IMR-90 (cell line): ENCODE results near the gene PPP3CA. TPM values are rescaled to one million over a fixed set of nuclear protein-coding genes. Genes with fewer than 3 reads are reported as not detected.

Experiments
- ATAC-seq: fragments of 200-7000 bp; cut with Tn5 transposase; 2 replicates; pipeline ENCODE4 v1.9.1; 2020; ENCODE audit warnings: low read depth, mild to moderate bottlenecking, moderate library complexity
- BruUV-seq: library from RNA; stranded (reverse); fragments of 400-500 nt; replicated peaks from 2 replicates; lab custom pipeline; 2021; lab: Mats Ljungman, UMichigan
- CTCF ChIA-PET: fragments of 300-600 bp; formaldehyde crosslinking; extraction: SDS; loops from one replicate; lab custom pipeline; 2021; ENCODE audit warnings: antibody characterized with exemption; lab: Yijun Ruan, JAX
- POLR2A ChIA-PET: fragments of 300-600 bp; sonication (Branson Sonifier 250); formaldehyde crosslinking; loops from one replicate; lab custom pipeline; 2022; ENCODE audit warnings: antibody characterized with exemption; ENCODE audit not compliant: unreplicated experiment; lab: Charles Lee
- DNase-seq: peaks from one replicate; pipeline ENCODE4 v3.0.0; 2013
- H2AFZ ChIP-seq: replicated peaks from 2 replicates; pipeline ENCODE3; 2013; ENCODE audit warnings: low read length, mild to moderate bottlenecking; ENCODE audit not compliant: poor library complexity
- H2AK5ac ChIP-seq: 2 replicates; pipeline ENCODE4 v1.6.1; 2013; ENCODE audit warnings: low read depth, low read length, inconsistent platforms
- H2AK9ac ChIP-seq: replicated peaks from 2 replicates; pipeline ENCODE3; 2013; ENCODE audit warnings: mild to moderate bottlenecking, low read depth, low read length, moderate library complexity; ENCODE audit not compliant: poor library complexity
- H2BK120ac ChIP-seq: 2 replicates; pipeline ENCODE4 v1.6.1; 2013; ENCODE audit warnings: low read depth, low read length, inconsistent platforms
- H2BK15ac ChIP-seq: 3 replicates; pipeline ENCODE4 v1.6.1; 2013; ENCODE audit warnings: low read depth, low read length, inconsistent platforms
- H2BK20ac ChIP-seq: 2 replicates; pipeline ENCODE4 v1.6.1; 2013; ENCODE audit warnings: low read depth, mild to moderate bottlenecking, inconsistent platforms, low read length, moderate library complexity
- H2BK5ac ChIP-seq: 2 replicates; pipeline ENCODE4 v1.6.1; 2013; ENCODE audit warnings: mild to moderate bottlenecking, low read depth, low read length, inconsistent platforms; ENCODE audit not compliant: poor library complexity, severe bottlenecking
- H3K14ac ChIP-seq: replicated peaks from 2 replicates; pipeline ENCODE4 v1.6.1; 2013; ENCODE audit warnings: low read depth, low read length, inconsistent platforms
- H3K18ac ChIP-seq: 2 replicates; pipeline ENCODE4 v1.6.1; 2013; ENCODE audit warnings: low read depth, low read length, control low read depth
- H3K23ac ChIP-seq: 2 replicates; pipeline ENCODE4 v1.6.1; 2013; ENCODE audit warnings: low read depth, low read length, inconsistent platforms
- H3K27ac ChIP-seq: 2 replicates; pipeline ENCODE4 v1.5.1; 2013; ENCODE audit warnings: mild to moderate bottlenecking, control low read depth, low read length; ENCODE audit not compliant: insufficient read depth
- H3K27me3 ChIP-seq: 2 replicates; pipeline ENCODE4 v1.6.1; 2013; ENCODE audit warnings: low read length; ENCODE audit not compliant: control insufficient read depth, insufficient read depth
- H3K36me3 ChIP-seq: 2 replicates; pipeline ENCODE4 v1.6.1; 2013; ENCODE audit warnings: low read length, mixed read lengths; ENCODE audit not compliant: control insufficient read depth, insufficient read depth
- H3K4ac ChIP-seq: 2 replicates; pipeline ENCODE4 v1.6.1; 2013; ENCODE audit warnings: low read depth, low read length, inconsistent platforms
- H3K4me1 ChIP-seq: 2 replicates; pipeline ENCODE4 v1.6.1; 2013; ENCODE audit warnings: low read length, mixed read lengths; ENCODE audit not compliant: control insufficient read depth, insufficient read depth
- H3K4me2 ChIP-seq: 2 replicates; pipeline ENCODE4 v1.6.1; 2013; ENCODE audit warnings: low read depth, mild to moderate bottlenecking, control low read depth, low read length, moderate library complexity
- H3K4me3 ChIP-seq: 2 replicates; pipeline ENCODE4 v1.5.1; 2013; ENCODE audit warnings: low read depth, mild to moderate bottlenecking, control low read depth, low read length, moderate library complexity; ENCODE audit not compliant: insufficient read depth
- H3K56ac ChIP-seq: 2 replicates; pipeline ENCODE4 v1.6.1; 2013; ENCODE audit warnings: low read length, inconsistent platforms; ENCODE audit not compliant: insufficient read depth; ENCODE audit errors: extremely low read depth
- H3K79me1 ChIP-seq, 2 experiments: 2 replicates each; pipeline ENCODE4 v1.6.1; 2013; ENCODE audit warnings: low read length in 2 of 2, inconsistent platforms in 1 of 2, low read depth in 1 of 2
- H3K9ac ChIP-seq: 2 replicates; pipeline ENCODE4 v1.6.1; 2013; ENCODE audit warnings: low read depth, low read length, control low read depth
- H3K9me1 ChIP-seq: 2 replicates; pipeline ENCODE4 v1.6.1; 2013; ENCODE audit warnings: low read length, inconsistent platforms; ENCODE audit not compliant: insufficient read depth
- H3K9me3 ChIP-seq: 2 replicates; pipeline ENCODE4 v1.6.1; 2013; ENCODE audit warnings: low read length; ENCODE audit not compliant: control insufficient read depth, insufficient read depth
- H4K20me1 ChIP-seq: 2 replicates; pipeline ENCODE4 v1.6.1; 2013; ENCODE audit warnings: low read length, inconsistent platforms; ENCODE audit not compliant: insufficient read depth
- H4K5ac ChIP-seq: 2 replicates; pipeline ENCODE4 v1.6.1; 2013; ENCODE audit warnings: mild to moderate bottlenecking, low read depth, low read length, control low read depth
- H4K8ac ChIP-seq, 2 experiments: 2 replicates each; pipeline ENCODE4 v1.6.1; 2013; ENCODE audit warnings: low read depth in 2 of 2, low read length in 2 of 2, control low read depth in 1 of 2, inconsistent platforms in 1 of 2
- H4K91ac ChIP-seq: 2 replicates; pipeline ENCODE4 v1.6.1; 2013; ENCODE audit warnings: low read depth, low read length, inconsistent platforms; ENCODE audit not compliant: insufficient read depth
- BHLHE40 ChIP-seq: fragments of 150-350 bp; IDR thresholded peaks from 2 replicates; pipeline ENCODE4 v1.6.1; 2016; ENCODE audit warnings: mild to moderate bottlenecking, low read depth, low read length
- CEBPB ChIP-seq: IDR thresholded peaks from 2 replicates; pipeline ENCODE4 v1.6.1; 2012; ENCODE audit warnings: low read depth, low read length, improper control_type of control experiment
- CHD1 ChIP-seq: IDR thresholded peaks from 2 replicates; pipeline ENCODE4 v1.6.1; 2012; ENCODE audit warnings: low read depth, low read length, improper control_type of control experiment
- FOS ChIP-seq: fragments of 150-350 bp; IDR thresholded peaks from 2 replicates; pipeline ENCODE4 v1.6.1; 2016; ENCODE audit warnings: low read depth, low read length
- MAFK ChIP-seq: IDR thresholded peaks from 2 replicates; pipeline ENCODE4 v1.6.1; 2012; ENCODE audit warnings: low read depth, low read length, improper control_type of control experiment
- MAZ ChIP-seq: IDR thresholded peaks from 2 replicates; pipeline ENCODE4 v1.6.1; 2012; ENCODE audit warnings: low read depth, mild to moderate bottlenecking, low read length, improper control_type of control experiment, moderate library complexity, borderline replicate concordance
- MXI1 ChIP-seq: IDR thresholded peaks from 2 replicates; pipeline ENCODE4 v1.6.1; 2012; ENCODE audit warnings: low read depth, mild to moderate bottlenecking, low read length, moderate library complexity, borderline replicate concordance
- POLR2A ChIP-seq: IDR thresholded peaks from 2 replicates; pipeline ENCODE4 v1.6.1; 2012; ENCODE audit warnings: mild to moderate bottlenecking, low read depth, low read length
- RFX5 ChIP-seq: IDR thresholded peaks from 2 replicates; pipeline ENCODE4 v1.8.0; 2012; ENCODE audit warnings: low read depth, mild to moderate bottlenecking, low read length, moderate library complexity
- dilution Hi-C: fragments of 300-500 bp; cut with HindIII; formaldehyde crosslinking; loops from one replicate; pipeline ENCODE4 v1.14.3; 2018; ENCODE audit warnings: low sequenced_read_pairs; ENCODE audit not compliant: unreplicated experiment
- in situ Hi-C: fragments of 300-500 bp; cut with MboI; formaldehyde crosslinking; loops from 3 replicates; pipeline ENCODE4 v1.14.3; 2019; ENCODE audit warnings: low sequenced_read_pairs, inconsistent platforms, mixed read lengths
- intact Hi-C: fragments of 100-400 bp; cut with micrococcal nuclease; formaldehyde crosslinking; loops from 2 replicates; pipeline ENCODE4 v1.10.0; 2022
- polyA plus RNA-seq, 3 experiments: library from polyadenylated mRNA; depleted of rRNA; stranded (reverse); fragments of >200 nt; gene quantifications; 2 replicates each; pipeline ENCODE4 v1.2.3, GENCODE V29; 2012; ENCODE audit warnings: low replicate concordance in 1 of 3
- total RNA-seq: library from RNA; depleted of rRNA; stranded (reverse); fragments of >200 nt; gene quantifications from 2 replicates; pipeline ENCODE4 v1.2.3, GENCODE V29; 2012
- TF ChIP-seq, protein P1 (sequence below): fragments of 150-350 bp; IDR thresholded peaks from 2 replicates; pipeline ENCODE4 v1.6.1; 2017; ENCODE audit warnings: mild to moderate bottlenecking, antibody characterized with exemption, low read length, low read depth

PPP3CA gene
- total and polyA plus RNA-seq, 2 of the 4 experiments (the other 2 are of a cell fraction), result 14.5 to 48.6 TPM

DNA sequence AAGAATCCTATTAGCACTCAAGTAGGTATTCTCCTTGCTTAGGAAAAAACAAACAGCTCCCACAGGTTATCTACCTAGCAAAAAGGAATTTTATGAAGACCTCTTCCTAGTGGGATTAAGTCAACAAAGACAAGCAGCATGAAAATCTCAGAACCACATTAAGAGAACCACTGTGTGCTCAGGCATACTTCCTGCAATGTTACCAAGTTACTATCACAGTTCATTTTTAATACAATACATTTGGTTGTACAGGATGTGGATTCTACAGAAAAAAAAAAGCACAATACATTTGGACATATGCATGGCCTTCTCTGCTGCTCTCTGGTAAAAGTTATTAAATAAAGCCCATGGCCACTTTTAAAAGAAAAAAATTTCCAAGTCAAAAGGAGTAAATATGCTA is 193.7 kb downstream of the PPP3CA start:
- H2BK120ac ChIP-seq, result no peak overlapping the region
- H3K4me1 ChIP-seq, result peaks cover 12% of the 10 kb centered on the region
- no peak overlapping the region for H3K4me3 ChIP-seq
- H3K4ac ChIP-seq, result no peak overlapping the region
- H4K20me1 ChIP-seq, result peaks cover 3% of the 10 kb centered on the region; the same call in 1 of the 2 replicates
- no peak overlapping the region for H4K8ac ChIP-seq
- no peak overlapping the region for H2AFZ ChIP-seq
- ChIA-PET POLR2A (no interaction called here), CTCF (no interaction called here)
- in situ Hi-C loops (loop anchor here (25.0 kb wide), 1 partner anchor 584 kb away; no protein-coding TSS in a partner anchor), dilution Hi-C loops (no loop called here), intact Hi-C loops (no loop called here)
- H3K9me3 ChIP-seq, result no peaks in the 10 kb centered on the region
- H3K36me3 ChIP-seq, result no peaks in the 10 kb centered on the region
- H4K5ac ChIP-seq, result no peak overlapping the region
- H3K4me2 ChIP-seq, result no peak overlapping the region
- H4K91ac ChIP-seq, result no peak overlapping the region
- DNase-seq, result no peak
- H3K23ac ChIP-seq, result no peak overlapping the region
- H3K56ac ChIP-seq, result no peak overlapping the region
- H3K9ac ChIP-seq, result no peak overlapping the region
- H3K79me1 ChIP-seq, result peaks cover 11 to 21% of the 10 kb centered on the region in 2 experiments
- H3K9me1 ChIP-seq, result peaks cover 4% of the 10 kb centered on the region; the same call in 1 of the 2 replicates
- no peak overlapping the region for H2BK20ac ChIP-seq
- TF ChIP-seq POLR2A (no peak), MXI1 (no peak), FOS (no peak), RFX5 (no peak), BHLHE40 (no peak), MAFK (no peak), MAZ (no peak), CHD1 (no peak), CEBPB (no peak)
- TF ChIP-seq, protein P1, sequence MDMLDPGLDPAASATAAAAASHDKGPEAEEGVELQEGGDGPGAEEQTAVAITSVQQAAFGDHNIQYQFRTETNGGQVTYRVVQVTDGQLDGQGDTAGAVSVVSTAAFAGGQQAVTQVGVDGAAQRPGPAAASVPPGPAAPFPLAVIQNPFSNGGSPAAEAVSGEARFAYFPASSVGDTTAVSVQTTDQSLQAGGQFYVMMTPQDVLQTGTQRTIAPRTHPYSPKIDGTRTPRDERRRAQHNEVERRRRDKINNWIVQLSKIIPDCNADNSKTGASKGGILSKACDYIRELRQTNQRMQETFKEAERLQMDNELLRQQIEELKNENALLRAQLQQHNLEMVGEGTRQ, result no peak
- no peak overlapping the region for H3K18ac ChIP-seq
- no TSS peak for BruUV-seq
- no peak for ATAC-seq
- H3K27ac ChIP-seq, result no peak overlapping the region
- no peak overlapping the region for H2AK5ac ChIP-seq
- no peak overlapping the region for H2BK15ac ChIP-seq
- H3K27me3 ChIP-seq, result no peaks in the 10 kb centered on the region
- H2AK9ac ChIP-seq, result no peak overlapping the region
- H2BK5ac ChIP-seq, result no peak overlapping the region
- no peak overlapping the region for H3K14ac ChIP-seq
